Neural cell (in vitro differentiated cells): ENCODE measurements around the gene ZNF554. TPM values are rescaled to one million over a fixed set of nuclear protein-coding genes. Genes with fewer than 3 reads are reported as not detected.

Experiments
- H2AFZ ChIP-seq: fragments of 200-600, 300-800 bp; sonication (generic), shearing (Covaris generic); 2 replicates; pipeline ENCODE4 v1.6.0; 2014; ENCODE audit warnings: low read depth, mild to moderate bottlenecking, antibody characterized with exemption, low read length, moderate library complexity
- H3F3A ChIP-seq: fragments of 200-600 bp; shearing (Covaris generic); 2 replicates; pipeline ENCODE4 v1.6.1; 2016; ENCODE audit warnings: mild to moderate bottlenecking, moderate library complexity, mixed read lengths, antibody characterized with exemption, low read length; ENCODE audit not compliant: insufficient read depth, poor library complexity, severe bottlenecking
- H3K27ac ChIP-seq: fragments of 200-600, 300-800 bp; sonication (generic), shearing (Covaris generic); 2 replicates; pipeline ENCODE4 v1.5.1; 2014; ENCODE audit warnings: mild to moderate bottlenecking, low read length, moderate library complexity
- H3K27me3 ChIP-seq: fragments of 300-800, 200-600 bp; sonication (generic), shearing (Covaris generic); 2 replicates; pipeline ENCODE4 v1.6.0; 2014; ENCODE audit warnings: mild to moderate bottlenecking, low read depth, low read length, moderate library complexity; ENCODE audit not compliant: insufficient read depth
- H3K36me3 ChIP-seq: fragments of 300-800, 200-600 bp; sonication (generic), shearing (Covaris generic); 2 replicates; pipeline ENCODE4 v1.5.1; 2014; ENCODE audit warnings: mild to moderate bottlenecking, antibody characterized with exemption, low read length, moderate library complexity; ENCODE audit not compliant: insufficient read depth
- H3K4me2 ChIP-seq: fragments of 300-800, 200-600 bp; sonication (generic), shearing (Covaris generic); 2 replicates; pipeline ENCODE4 v1.6.0; 2014; ENCODE audit warnings: mild to moderate bottlenecking, low read length
- H3K4me3 ChIP-seq: fragments of 300-800, 200-600 bp; sonication (generic), shearing (Covaris generic); 2 replicates; pipeline ENCODE4 v1.5.1; 2014; ENCODE audit warnings: mild to moderate bottlenecking, low read length, moderate library complexity
- H3K79me2 ChIP-seq: fragments of 200-600 bp; shearing (Covaris generic); replicated peaks from 2 replicates; pipeline ENCODE4 v1.6.0; 2014; ENCODE audit warnings: mild to moderate bottlenecking, low read length, moderate library complexity; ENCODE audit not compliant: insufficient read depth
- H3K9ac ChIP-seq: fragments of 300-800, 200-600 bp; sonication (generic), shearing (Covaris generic); 2 replicates; pipeline ENCODE4 v1.6.1; 2016; ENCODE audit warnings: mild to moderate bottlenecking, low read length, mixed read lengths
- H3K9me2 ChIP-seq: fragments of 200-600 bp; shearing (Covaris generic); 2 replicates; pipeline ENCODE4 v1.6.1; 2016; ENCODE audit warnings: mild to moderate bottlenecking, low read length, mixed read lengths; ENCODE audit not compliant: insufficient read depth
- H3K9me3 ChIP-seq: fragments of 200-600, 300-800 bp; sonication (generic), shearing (Covaris generic); 2 replicates; pipeline ENCODE4 v1.6.1; 2016; ENCODE audit warnings: mild to moderate bottlenecking, mixed run types, low read length, moderate library complexity, mixed read lengths
- H4K20me1 ChIP-seq: fragments of 200-600 bp; shearing (Covaris generic); 2 replicates; pipeline ENCODE4 v1.6.1; 2016; ENCODE audit warnings: mild to moderate bottlenecking, mixed run types; ENCODE audit not compliant: insufficient read depth
- CTCF ChIP-seq: fragments of 450-650 bp; IDR thresholded peaks from 2 replicates; pipeline ENCODE4 v1.5.1; 2014; ENCODE audit warnings: antibody characterized with exemption, mild to moderate bottlenecking, moderate library complexity; ENCODE audit not compliant: poor library complexity, severe bottlenecking
- EP300 ChIP-seq: fragments of 450-650 bp; conservative IDR thresholded peaks from 2 replicates; pipeline ENCODE4 v1.6.1; 2014; ENCODE audit warnings: antibody characterized with exemption, mild to moderate bottlenecking, moderate library complexity; ENCODE audit not compliant: poor library complexity, severe bottlenecking
- EZH2 ChIP-seq: fragments of 200-600, 300-800 bp; shearing (Covaris generic), sonication (generic); IDR thresholded peaks from 2 replicates; pipeline ENCODE4 v1.6.1; 2014; ENCODE audit warnings: antibody characterized with exemption, low read length, borderline replicate concordance, mild to moderate bottlenecking; ENCODE audit not compliant: insufficient read depth, poor library complexity, severe bottlenecking
- MXI1 ChIP-seq: fragments of 450-650 bp; conservative IDR thresholded peaks from 2 replicates; pipeline ENCODE4 v1.6.1; 2014; ENCODE audit warnings: antibody characterized with exemption, mild to moderate bottlenecking; ENCODE audit not compliant: poor library complexity, severe bottlenecking
- POLR2AphosphoS5 ChIP-seq: IDR thresholded peaks from 2 replicates; pipeline ENCODE4 v1.6.1; 2012
- RAD21 ChIP-seq: fragments of 450-650 bp; conservative IDR thresholded peaks from 2 replicates; pipeline ENCODE4 v1.6.1; 2014; ENCODE audit warnings: antibody characterized with exemption, mild to moderate bottlenecking, moderate library complexity
- REST ChIP-seq: IDR thresholded peaks from 2 replicates; pipeline ENCODE4 v1.6.1; 2012; ENCODE audit warnings: borderline replicate concordance
- SMC3 ChIP-seq: fragments of 450-650 bp; conservative IDR thresholded peaks from 2 replicates; pipeline ENCODE4 v1.6.1; 2014; ENCODE audit warnings: antibody characterized with exemption, mild to moderate bottlenecking, moderate library complexity; ENCODE audit not compliant: poor library complexity
- TAF1 ChIP-seq: IDR thresholded peaks from 2 replicates; pipeline ENCODE4 v1.6.1; 2012; ENCODE audit warnings: low read depth
- polyA plus RNA-seq: library from polyadenylated mRNA; depleted of rRNA; stranded (reverse); fragments of >200 nt; gene quantifications from 2 replicates; pipeline ENCODE4 v1.2.3, GENCODE V29; 2014

ZNF554 gene
- polyA plus RNA-seq, 1 donor from 2014 or later: 22.5 TPM

GRCh38 chr19:2799273-2800020 lies 20.2 kb upstream of the ZNF554 start:
- no peak overlapping the region for H3K27ac ChIP-seq
- H3K27me3 ChIP-seq: no peaks in the 10 kb centered on the region
- H3K9me3 ChIP-seq: no peaks in the 10 kb centered on the region
- H3K4me2 ChIP-seq: no peak overlapping the region
- H4K20me1 ChIP-seq: no peaks in the 10 kb centered on the region
- H3K4me3 ChIP-seq: no peak overlapping the region
- TF ChIP-seq REST (no peak), SMC3 (no peak), POLR2AphosphoS5 (no peak), CTCF (no peak), TAF1 (no peak), EZH2 (no peak), EP300 (no peak), RAD21 (no peak), MXI1 (no peak)
- no peak overlapping the region for H2AFZ ChIP-seq
- no peaks in the 10 kb centered on the region for H3K36me3 ChIP-seq
- H3K79me2 ChIP-seq: no peaks in the 10 kb centered on the region
- H3K9ac ChIP-seq: no peak overlapping the region
- H3K9me2 ChIP-seq: no peaks in the 10 kb centered on the region
- H3F3A ChIP-seq: no peaks in the 10 kb centered on the region

GRCh38 chr19:2800506-2800905 lies 19.2 kb upstream of the ZNF554 start:
- TF ChIP-seq CTCF (no peak), REST (no peak), POLR2AphosphoS5 (no peak)

More at GRCh38 chr19:2800506-2800905, 19.2 kb upstream of the ZNF554 start:
- no peak overlapping the region for H3K4me2 ChIP-seq
- no peaks in the 10 kb centered on the region for H3F3A ChIP-seq
- no peaks in the 10 kb centered on the region for H3K9me2 ChIP-seq
- no peak overlapping the region for H3K4me3 ChIP-seq
- no peak overlapping the region for H2AFZ ChIP-seq
- H3K36me3 ChIP-seq: no peaks in the 10 kb centered on the region
- no peaks in the 10 kb centered on the region for H3K27me3 ChIP-seq
- no peaks in the 10 kb centered on the region for H3K79me2 ChIP-seq
- H3K9me3 ChIP-seq: no peaks in the 10 kb centered on the region
- H3K9ac ChIP-seq: no peak overlapping the region
- no peaks in the 10 kb centered on the region for H4K20me1 ChIP-seq
- no peak overlapping the region for H3K27ac ChIP-seq
